LNCaP clone FGC (cell line): ENCODE measurements around the gene CCDC167.

Experiments used
- DNase-seq: peaks from one replicate; pipeline ENCODE4 v3.0.0-alpha.2; 2011; ENCODE audit warnings: low read depth
- H3K4me3 ChIP-seq: 2 replicates; pipeline ENCODE4 v1.5.1; 2011; ENCODE audit warnings: mild to moderate bottlenecking, low read depth, low read length, control low read depth
- TF ChIP-seq, protein P1 (sequence below): IDR thresholded peaks from 2 replicates; pipeline ENCODE4 v1.5.1; 2012; ENCODE audit warnings: mild to moderate bottlenecking; ENCODE audit not compliant: control insufficient read depth, insufficient read depth; ENCODE audit errors: extremely low read depth

The CCDC167 gene

DNA sequence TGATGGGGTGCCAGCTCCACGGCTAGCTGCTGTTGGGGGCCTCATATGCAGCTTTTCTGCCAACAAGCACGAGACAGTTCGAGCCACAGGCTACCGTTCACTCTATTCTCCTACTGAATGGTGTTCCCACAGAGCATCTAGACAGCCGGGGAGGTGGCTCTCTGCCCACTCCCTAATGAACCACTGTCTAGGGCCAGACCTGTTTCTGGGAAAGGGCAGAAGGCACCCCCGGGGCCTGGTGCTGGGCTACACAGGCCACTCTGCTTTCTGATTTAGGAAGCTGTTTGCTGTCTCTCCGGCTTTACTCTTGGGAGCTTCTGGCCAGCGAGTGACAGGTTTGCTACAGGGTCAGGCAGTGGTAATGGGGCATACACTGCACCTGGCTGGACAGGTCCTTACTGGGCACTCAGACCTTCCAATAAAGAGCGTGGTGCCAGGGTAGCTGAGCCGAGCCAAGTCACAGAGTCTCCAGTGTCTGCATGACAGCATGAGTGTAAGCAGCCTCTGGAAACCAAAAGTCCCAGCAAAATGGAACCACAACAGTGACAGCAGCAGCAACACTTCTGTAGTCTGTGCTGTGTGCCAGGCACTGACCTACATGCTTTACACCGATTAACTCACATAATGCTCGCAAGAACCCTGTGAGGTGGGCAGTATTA is 8.4 kb downstream of the CCDC167 start:
- H3K4me3 ChIP-seq, result no peak overlapping the region
- DNase-seq, result peak; percentile 69
- TF ChIP-seq, protein P1, sequence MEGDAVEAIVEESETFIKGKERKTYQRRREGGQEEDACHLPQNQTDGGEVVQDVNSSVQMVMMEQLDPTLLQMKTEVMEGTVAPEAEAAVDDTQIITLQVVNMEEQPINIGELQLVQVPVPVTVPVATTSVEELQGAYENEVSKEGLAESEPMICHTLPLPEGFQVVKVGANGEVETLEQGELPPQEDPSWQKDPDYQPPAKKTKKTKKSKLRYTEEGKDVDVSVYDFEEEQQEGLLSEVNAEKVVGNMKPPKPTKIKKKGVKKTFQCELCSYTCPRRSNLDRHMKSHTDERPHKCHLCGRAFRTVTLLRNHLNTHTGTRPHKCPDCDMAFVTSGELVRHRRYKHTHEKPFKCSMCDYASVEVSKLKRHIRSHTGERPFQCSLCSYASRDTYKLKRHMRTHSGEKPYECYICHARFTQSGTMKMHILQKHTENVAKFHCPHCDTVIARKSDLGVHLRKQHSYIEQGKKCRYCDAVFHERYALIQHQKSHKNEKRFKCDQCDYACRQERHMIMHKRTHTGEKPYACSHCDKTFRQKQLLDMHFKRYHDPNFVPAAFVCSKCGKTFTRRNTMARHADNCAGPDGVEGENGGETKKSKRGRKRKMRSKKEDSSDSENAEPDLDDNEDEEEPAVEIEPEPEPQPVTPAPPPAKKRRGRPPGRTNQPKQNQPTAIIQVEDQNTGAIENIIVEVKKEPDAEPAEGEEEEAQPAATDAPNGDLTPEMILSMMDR, result no peak

DNA sequence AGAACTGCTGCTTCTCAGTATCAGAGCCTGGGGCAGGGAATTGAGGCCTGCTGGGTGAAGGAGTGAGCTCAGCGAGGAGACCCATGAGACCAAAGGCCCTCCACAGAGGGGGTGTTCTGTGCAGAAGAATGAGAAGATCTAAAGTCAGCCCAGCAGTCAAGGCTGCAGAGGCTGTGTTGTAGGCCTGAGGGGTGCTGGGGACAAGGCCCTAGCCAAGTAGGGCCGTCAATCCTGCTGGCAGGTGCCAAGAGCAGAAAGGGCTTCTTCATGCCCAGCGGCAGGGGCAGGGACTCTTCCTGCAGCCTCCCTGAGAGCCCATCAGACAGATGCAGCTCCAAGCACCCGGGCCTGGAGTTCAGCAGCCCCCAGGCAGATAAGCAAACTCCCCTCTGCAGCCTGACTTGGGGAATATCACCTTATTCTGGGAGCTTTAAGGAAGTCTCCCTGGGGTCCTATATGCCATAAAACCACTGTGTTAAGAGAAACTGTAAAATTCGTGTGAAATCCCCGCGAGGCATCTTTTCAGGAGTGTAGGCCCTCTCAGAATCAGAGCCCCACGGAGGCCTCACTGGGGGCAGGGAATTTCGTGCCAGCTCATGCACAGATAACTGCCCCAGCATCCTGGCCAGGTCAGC is 9.0 kb downstream of the CCDC167 start:
- no peak overlapping the region for H3K4me3 ChIP-seq
- no peak for DNase-seq
- TF ChIP-seq, protein P1, result no peak

DNA sequence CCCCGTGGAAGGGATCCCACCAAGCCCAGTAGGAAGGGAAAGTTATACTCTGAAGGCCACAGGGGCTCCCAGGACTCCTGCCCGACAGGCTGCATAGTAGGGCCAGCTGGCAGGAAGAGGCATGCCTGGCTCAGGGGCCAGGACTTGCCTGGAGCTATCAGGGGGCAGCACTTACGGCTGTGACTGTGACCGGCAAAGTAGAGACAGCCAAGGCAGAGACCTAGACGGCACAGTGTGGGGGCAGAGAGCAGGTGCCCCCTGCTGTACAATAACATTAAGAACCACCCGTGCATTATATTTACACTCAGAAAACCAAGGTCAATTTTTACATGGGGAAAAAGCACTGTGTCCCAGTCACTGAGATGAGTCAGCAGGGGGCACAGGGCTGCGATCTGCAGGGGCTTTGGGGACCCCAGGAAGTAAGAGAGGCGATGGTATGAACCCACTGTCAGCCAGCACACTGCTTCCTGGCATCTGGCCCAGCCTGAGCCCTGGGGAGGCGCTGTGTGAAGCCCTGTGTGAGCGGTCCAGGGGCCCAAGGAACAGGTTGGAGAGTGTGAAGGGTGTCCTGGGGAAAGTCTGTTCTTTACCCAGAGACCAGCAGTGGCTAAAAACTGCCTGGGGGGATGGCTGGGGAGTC is 9.9 kb downstream of the CCDC167 start:
- DNase-seq, result no peak

DNA sequence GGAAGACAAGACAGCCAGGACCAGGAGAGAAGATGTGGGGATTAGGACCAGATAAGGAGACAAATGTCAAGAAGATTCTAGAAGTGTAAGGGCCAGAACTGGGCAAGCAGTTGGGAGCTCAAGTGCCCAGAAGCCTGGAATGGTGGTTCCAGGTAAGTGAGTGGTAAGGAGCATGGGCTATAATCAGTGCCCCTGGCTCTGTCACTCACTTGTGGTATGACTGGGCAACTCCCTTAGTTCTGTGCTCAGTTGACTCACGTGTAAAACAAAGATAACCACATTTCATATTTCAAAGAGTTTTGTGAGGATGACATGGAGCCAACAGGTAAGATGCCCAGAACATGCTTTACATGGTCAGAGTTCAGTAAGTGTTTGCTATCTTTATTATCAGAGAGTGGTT is 11.2 kb downstream of the CCDC167 start:
- H3K4me3 ChIP-seq, result no peak overlapping the region
- TF ChIP-seq, protein P1, result no peak
- DNase-seq, result no peak

More for the DNA sequence above, 9.9 kb downstream of the CCDC167 start:
- no peak overlapping the region for H3K4me3 ChIP-seq
- TF ChIP-seq, protein P1, result no peak

DNA sequence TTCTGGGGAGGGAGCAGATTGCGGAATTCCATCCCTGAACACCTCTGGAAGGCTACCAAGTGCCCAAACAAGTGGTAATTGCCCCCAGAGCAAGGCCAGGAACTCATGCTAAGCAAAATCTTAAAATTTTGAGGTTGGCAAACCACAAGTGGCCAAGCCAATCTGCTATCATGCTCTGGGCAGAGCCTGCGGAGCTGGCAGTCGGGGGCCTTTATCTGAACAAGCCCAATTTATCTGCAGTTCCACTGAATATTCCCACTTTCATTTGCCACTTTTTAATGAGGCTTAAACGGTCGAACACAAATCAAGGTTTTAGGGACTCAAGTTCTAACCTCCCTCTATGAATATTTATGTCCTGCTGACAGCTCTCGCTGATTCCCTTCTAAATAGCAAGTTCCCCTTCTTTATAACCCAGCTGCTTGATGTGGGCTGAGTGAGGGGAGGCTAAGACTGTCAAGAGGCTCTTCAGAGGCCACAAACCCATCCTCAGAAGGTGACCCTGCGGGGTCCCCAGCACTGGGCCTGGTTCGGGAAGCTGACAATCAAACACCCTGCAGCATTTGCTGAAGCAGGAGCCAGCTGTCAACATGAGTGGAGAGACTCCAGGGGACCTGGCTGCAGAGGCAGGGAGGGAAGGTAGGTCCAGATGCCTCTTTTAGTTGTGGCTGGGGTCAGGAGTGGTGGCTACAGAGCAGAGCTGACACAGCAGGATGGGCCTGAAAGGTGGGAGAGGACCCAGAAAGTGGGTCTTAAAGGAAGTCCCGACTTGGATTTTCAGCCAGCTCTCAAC is 11.9 kb downstream of the CCDC167 start:
- no peak for DNase-seq
- TF ChIP-seq, protein P1, result no peak
- H3K4me3 ChIP-seq, result no peak overlapping the region

DNA sequence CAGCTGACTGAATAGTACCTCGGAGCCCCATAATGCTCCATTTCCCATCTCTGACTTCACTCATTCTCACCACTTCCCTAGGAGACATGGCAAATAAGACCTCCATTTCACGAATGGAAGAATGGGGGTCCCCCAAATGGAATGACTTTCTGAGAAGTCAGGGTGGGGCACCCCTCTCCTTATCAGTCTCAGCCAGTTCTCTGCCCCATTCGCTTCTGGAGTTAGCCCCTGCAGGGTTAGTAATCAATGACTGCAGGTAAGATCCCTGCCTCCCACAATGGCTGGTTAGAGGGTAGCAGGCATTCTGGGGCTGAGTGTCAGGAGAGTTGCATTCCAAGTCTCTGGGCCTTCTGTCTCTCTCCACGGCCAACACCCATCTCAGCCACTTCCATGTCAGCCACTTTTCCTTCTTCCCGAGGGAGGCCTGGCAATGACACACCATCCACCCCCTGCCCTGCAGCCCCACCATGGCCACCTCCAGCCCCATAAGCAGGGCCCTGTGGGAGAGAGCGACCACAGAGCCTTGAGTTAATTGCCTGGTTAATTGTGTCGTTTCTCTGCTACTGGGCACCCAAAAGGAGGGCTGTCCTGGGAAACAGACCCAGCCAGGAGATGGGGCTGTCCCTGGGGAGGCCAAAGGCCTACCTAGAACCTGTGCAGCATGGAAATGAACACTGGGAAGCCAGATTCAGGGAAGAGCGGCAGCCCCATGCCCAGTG is 13.4 kb downstream of the CCDC167 start:
- H3K4me3 ChIP-seq, result no peak overlapping the region
- TF ChIP-seq, protein P1, result no peak
- no peak for DNase-seq
